ENCODE results near the gene IL37.
"Not testable (repeated sequence)": the region's sequence is repeated elsewhere in the genome, so short reads cannot be mapped to it uniquely, and the experiment has no call there.

DNA sequence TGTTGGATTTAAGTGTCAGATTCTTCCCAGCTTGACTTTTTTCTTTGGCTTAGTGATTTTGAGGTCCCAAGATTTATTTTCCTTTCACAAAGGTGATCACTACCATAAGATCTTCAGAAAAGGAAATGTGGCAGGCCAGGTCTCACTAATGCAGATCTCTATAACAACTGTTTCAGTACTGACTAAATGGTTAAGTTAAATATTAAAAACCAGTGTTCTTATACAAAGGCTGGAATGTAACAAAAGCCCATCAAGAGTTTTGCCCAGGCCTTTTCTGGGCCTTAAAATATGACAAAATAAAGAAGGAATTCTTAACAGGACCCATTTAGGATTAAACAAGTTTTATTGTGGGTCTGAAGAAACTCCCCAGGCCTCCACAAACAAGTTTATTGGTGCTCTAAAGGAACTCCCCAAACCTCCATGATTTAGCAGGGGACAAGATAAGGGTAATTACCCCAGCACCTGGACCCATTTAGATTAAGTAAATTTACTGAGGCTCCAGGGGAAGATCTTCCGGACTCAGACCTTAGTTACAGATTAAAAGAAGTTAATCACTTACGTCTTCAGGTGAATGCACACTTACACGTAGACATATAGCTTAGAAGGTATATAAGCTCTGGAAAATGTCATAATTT, 9.4 kb upstream of the IL37 start:
- TF ChIP-seq, protein P1, sequence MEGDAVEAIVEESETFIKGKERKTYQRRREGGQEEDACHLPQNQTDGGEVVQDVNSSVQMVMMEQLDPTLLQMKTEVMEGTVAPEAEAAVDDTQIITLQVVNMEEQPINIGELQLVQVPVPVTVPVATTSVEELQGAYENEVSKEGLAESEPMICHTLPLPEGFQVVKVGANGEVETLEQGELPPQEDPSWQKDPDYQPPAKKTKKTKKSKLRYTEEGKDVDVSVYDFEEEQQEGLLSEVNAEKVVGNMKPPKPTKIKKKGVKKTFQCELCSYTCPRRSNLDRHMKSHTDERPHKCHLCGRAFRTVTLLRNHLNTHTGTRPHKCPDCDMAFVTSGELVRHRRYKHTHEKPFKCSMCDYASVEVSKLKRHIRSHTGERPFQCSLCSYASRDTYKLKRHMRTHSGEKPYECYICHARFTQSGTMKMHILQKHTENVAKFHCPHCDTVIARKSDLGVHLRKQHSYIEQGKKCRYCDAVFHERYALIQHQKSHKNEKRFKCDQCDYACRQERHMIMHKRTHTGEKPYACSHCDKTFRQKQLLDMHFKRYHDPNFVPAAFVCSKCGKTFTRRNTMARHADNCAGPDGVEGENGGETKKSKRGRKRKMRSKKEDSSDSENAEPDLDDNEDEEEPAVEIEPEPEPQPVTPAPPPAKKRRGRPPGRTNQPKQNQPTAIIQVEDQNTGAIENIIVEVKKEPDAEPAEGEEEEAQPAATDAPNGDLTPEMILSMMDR (IDR thresholded peaks at IDR 0.05): not testable (repeated sequence)
- TF ChIP-seq POLR2A, POLR2AphosphoS5 (IDR thresholded peaks at IDR 0.05): not testable (repeated sequence)

Data from prostate gland (tissue), 2 donors.